Measurements from ENCODE around the gene TRAK1. TPM values are rescaled to one million over a fixed set of nuclear protein-coding genes. Genes with fewer than 3 reads are reported as not detected.

TRAK1 gene
- total and polyA plus RNA-seq, 7 experiments from 2014 or later, result 4.8 to 30.4 (median 13.9) TPM

GRCh38 chr3:42129014-42129953, 38.1 kb downstream of the TRAK1 start:
- Histone ChIP-seq H3K36me3 (ENCODE audit: control insufficient read depth in 2 of 3, insufficient read depth in 3 of 3, low read length in 3 of 3) (peaks cover 0 to 9% (median 0%) of the 10 kb centered on the region in 3 experiments), H3K9me3 (ENCODE audit: control insufficient read depth in 2 of 3, low read length in 3 of 3) (no peaks in the 10 kb centered on the region), H3K27me3 (ENCODE audit: control insufficient read depth in 2 of 2, insufficient read depth in 2 of 2, low read length in 2 of 2) (no peaks in the 10 kb centered on the region), H3K4me3 (ENCODE audit: low read length) (no peak overlapping the region), H3K27ac (ENCODE audit: low read depth, low read length) (no peak overlapping the region), H3K4me1 (ENCODE audit: control insufficient read depth in 2 of 2, insufficient read depth in 2 of 2, low read length in 2 of 2) (no peaks in the 10 kb centered on the region)
- Mint-ChIP-seq H3K27me3 (no peaks in the 10 kb centered on the region), H3K27ac (no peak overlapping the region), H3K4me3 (no peak overlapping the region), H3K9me3 (no peaks in the 10 kb centered on the region), H3K36me3 (peaks cover 0 to 50% (median 29%) of the 10 kb centered on the region in 5 donors), H3K4me1 (peaks cover 0 to 10% (median 0%) of the 10 kb centered on the region in 7 donors)
- ChIA-PET POLR2A (no interaction called here), CTCF (interaction anchor here (1.3 kb wide), 1 partner anchor 10 kb away, joined by 3 read pairs; no protein-coding TSS in a partner anchor)
- DNase-seq, result no peak
- no peak for ATAC-seq
- intact Hi-C loops (cut with micrococcal nuclease), result no loop called here

GRCh38 chr3:42130007-42130328, 38.8 kb downstream of the TRAK1 start:
- CTCF ChIA-PET, result interaction anchor here (0.6 to 1.3 kb wide), 2 partner anchors 11 to 61 kb away, joined by 3 read pairs; no protein-coding TSS in a partner anchor
- H3K27me3 Mint-ChIP-seq, result no peaks in the 10 kb centered on the region
- no peaks in the 10 kb centered on the region for H3K9me3 Mint-ChIP-seq
- H3K4me3 Mint-ChIP-seq, result no peak overlapping the region
- H3K27me3 ChIP-seq (ENCODE audit: control insufficient read depth in 2 of 2, insufficient read depth in 2 of 2, low read length in 2 of 2), result no peaks in the 10 kb centered on the region
- intact Hi-C loops (cut with micrococcal nuclease), result no loop called here
- H3K4me1 ChIP-seq (ENCODE audit: control insufficient read depth in 2 of 2, insufficient read depth in 2 of 2, low read length in 2 of 2), result no peaks in the 10 kb centered on the region
- peaks cover 0 to 3% (median 0%) of the 10 kb centered on the region in 3 experiments for H3K36me3 ChIP-seq (ENCODE audit: control insufficient read depth in 2 of 3, insufficient read depth in 3 of 3, low read length in 3 of 3)
- H3K27ac Mint-ChIP-seq, result no peak overlapping the region
- no peaks in the 10 kb centered on the region for H3K9me3 ChIP-seq (ENCODE audit: control insufficient read depth in 2 of 3, low read length in 3 of 3)
- H3K27ac ChIP-seq (ENCODE audit: low read depth, low read length), result no peak overlapping the region
- DNase-seq, result no peak
- peaks cover 0 to 46% (median 24%) of the 10 kb centered on the region in 5 donors for H3K36me3 Mint-ChIP-seq
- ATAC-seq, result no peak
- no peak overlapping the region for H3K4me3 ChIP-seq (ENCODE audit: low read length)
- POLR2A ChIA-PET, result no interaction called here
- H3K4me1 Mint-ChIP-seq, result peaks cover 0 to 10% (median 0%) of the 10 kb centered on the region in 7 donors

GRCh38 chr3:42130329-42131070, 39.3 kb downstream of the TRAK1 start:
- Histone ChIP-seq H3K36me3 (ENCODE audit: control insufficient read depth in 2 of 3, insufficient read depth in 3 of 3, low read length in 3 of 3) (no peaks in the 10 kb centered on the region), H3K27ac (ENCODE audit: low read depth, low read length) (no peak overlapping the region), H3K4me1 (ENCODE audit: control insufficient read depth in 2 of 2, insufficient read depth in 2 of 2, low read length in 2 of 2) (no peaks in the 10 kb centered on the region), H3K9me3 (ENCODE audit: control insufficient read depth in 2 of 3, low read length in 3 of 3) (no peaks in the 10 kb centered on the region), H3K27me3 (ENCODE audit: control insufficient read depth in 2 of 2, insufficient read depth in 2 of 2, low read length in 2 of 2) (no peaks in the 10 kb centered on the region), H3K4me3 (ENCODE audit: low read length) (no peak overlapping the region)
- peaks cover 0 to 10% (median under 1%) of the 10 kb centered on the region in 7 donors for H3K4me1 Mint-ChIP-seq
- no peak overlapping the region for H3K4me3 Mint-ChIP-seq
- DNase-seq, result no peak
- no peaks in the 10 kb centered on the region for H3K9me3 Mint-ChIP-seq
- H3K27me3 Mint-ChIP-seq, result no peaks in the 10 kb centered on the region
- no peak for ATAC-seq
- ChIA-PET CTCF (interaction anchor here (0.6 to 1.3 kb wide), 2 partner anchors 11 to 60 kb away, joined by 3 read pairs; no protein-coding TSS in a partner anchor), POLR2A (no interaction called here)
- H3K36me3 Mint-ChIP-seq, result peaks cover under 1 to 45% (median 19%) of the 10 kb centered on the region in 5 donors
- H3K27ac Mint-ChIP-seq, result no peak overlapping the region
- intact Hi-C loops (cut with micrococcal nuclease), result no loop called here

- intact Hi-C loops (cut with micrococcal nuclease), result no loop called here
These were observed 42.5 kb downstream of the TRAK1 start for GRCh38 chr3:42133500-42134298.

GRCh38 chr3:42134867-42135464, 43.8 kb downstream of the TRAK1 start:
- H3K27ac Mint-ChIP-seq, result no peak overlapping the region
- no peaks in the 10 kb centered on the region for H3K4me1 ChIP-seq (ENCODE audit: control insufficient read depth in 2 of 2, insufficient read depth in 2 of 2, low read length in 2 of 2)
- no peaks in the 10 kb centered on the region for H3K9me3 Mint-ChIP-seq
- ATAC-seq (no peak), DNase-seq (no peak)
- no peak overlapping the region for H3K27ac ChIP-seq (ENCODE audit: low read depth, low read length)
- no peaks in the 10 kb centered on the region for H3K36me3 ChIP-seq (ENCODE audit: control insufficient read depth in 2 of 3, insufficient read depth in 3 of 3, low read length in 3 of 3)
- POLR2A ChIA-PET, result no interaction called here
- H3K4me3 ChIP-seq (ENCODE audit: low read length), result no peak overlapping the region
- H3K4me3 Mint-ChIP-seq, result no peak overlapping the region
- intact Hi-C loops (cut with micrococcal nuclease), result no loop called here
- CTCF ChIA-PET, result no interaction called here
- no peaks in the 10 kb centered on the region for H3K27me3 ChIP-seq (ENCODE audit: control insufficient read depth in 2 of 2, insufficient read depth in 2 of 2, low read length in 2 of 2)
- peaks cover 0 to 31% (median 19%) of the 10 kb centered on the region in 5 donors for H3K36me3 Mint-ChIP-seq
- H3K9me3 ChIP-seq (ENCODE audit: control insufficient read depth in 2 of 3, low read length in 3 of 3), result no peaks in the 10 kb centered on the region
- H3K4me1 Mint-ChIP-seq, result peaks cover 0 to 10% (median 4%) of the 10 kb centered on the region in 7 donors
- no peaks in the 10 kb centered on the region for H3K27me3 Mint-ChIP-seq

More at GRCh38 chr3:42133500-42134298, 42.5 kb downstream of the TRAK1 start:
- H3K4me1 Mint-ChIP-seq, result peaks cover 0 to 10% (median 4%) of the 10 kb centered on the region in 7 donors
- H3K27me3 ChIP-seq (ENCODE audit: control insufficient read depth in 2 of 2, insufficient read depth in 2 of 2, low read length in 2 of 2), result no peaks in the 10 kb centered on the region
- peaks cover 0 to 36% (median 19%) of the 10 kb centered on the region in 5 donors for H3K36me3 Mint-ChIP-seq
- H3K4me3 ChIP-seq (ENCODE audit: low read length), result no peak overlapping the region
- DNase-seq (no peak), ATAC-seq (no peak)
- H3K4me1 ChIP-seq (ENCODE audit: control insufficient read depth in 2 of 2, insufficient read depth in 2 of 2, low read length in 2 of 2), result no peaks in the 10 kb centered on the region
- H3K27ac Mint-ChIP-seq, result no peak overlapping the region
- POLR2A ChIA-PET, result no interaction called here
- no peaks in the 10 kb centered on the region for H3K36me3 ChIP-seq (ENCODE audit: control insufficient read depth in 2 of 3, insufficient read depth in 3 of 3, low read length in 3 of 3)
- no peak overlapping the region for H3K27ac ChIP-seq (ENCODE audit: low read depth, low read length)
- H3K9me3 ChIP-seq (ENCODE audit: control insufficient read depth in 2 of 3, low read length in 3 of 3), result no peaks in the 10 kb centered on the region
- no peaks in the 10 kb centered on the region for H3K9me3 Mint-ChIP-seq
- CTCF ChIA-PET, result no interaction called here
- H3K4me3 Mint-ChIP-seq, result no peak overlapping the region
- H3K27me3 Mint-ChIP-seq, result no peaks in the 10 kb centered on the region

All from naive thymus-derived CD4-positive, alpha-beta T cell (primary cell).